Natural killer cell (primary cell): Measurements from ENCODE around the gene BCL2L11. TPM values are rescaled to one million over a fixed set of nuclear protein-coding genes. Genes with fewer than 3 reads are reported as not detected.
A peak's percentile ranks its signal among the peaks of the same experiment; 100 is the strongest.

Experiments used
- ATAC-seq, 3 donors: fragments of 150-1000 bp in 2 of 3; fragments of 200-7000 bp in 1 of 3; cut with Tn5 transposase; 1 replicate in 1 of 3; 2 replicates in 2 of 3; pipeline ENCODE4 v1.10.0; 2021; ENCODE audit warnings: mild to moderate bottlenecking in 2 of 3, moderate library complexity in 2 of 3
- DNase-seq, 2 donors: peaks; one replicate each; pipeline versions ENCODE4 v3.0.0 to v3.0.0-alpha.2; 2013 to 2021; ENCODE audit warnings: mixed read lengths in 1 of 2
- H3K27ac ChIP-seq: one replicate; pipeline ENCODE4 v1.5.1; 2013; ENCODE audit warnings: mild to moderate bottlenecking, low read length
- H3K27me3 ChIP-seq: one replicate; pipeline ENCODE4 v1.6.1; 2013; ENCODE audit warnings: low read length; ENCODE audit not compliant: control insufficient read depth, insufficient read depth
- H3K36me3 ChIP-seq: one replicate; pipeline ENCODE4 v1.6.1; 2013; ENCODE audit warnings: low read length; ENCODE audit not compliant: control insufficient read depth, insufficient read depth
- H3K4me1 ChIP-seq: one replicate; pipeline ENCODE4 v1.6.1; 2013; ENCODE audit warnings: low read length; ENCODE audit not compliant: control insufficient read depth, insufficient read depth
- H3K4me3 ChIP-seq: one replicate; pipeline ENCODE4 v1.5.1; 2013; ENCODE audit warnings: low read length
- H3K9me3 ChIP-seq: one replicate; pipeline ENCODE4 v1.6.1; 2013; ENCODE audit warnings: low read length; ENCODE audit not compliant: control insufficient read depth, insufficient read depth
- H3K27ac Mint-ChIP-seq, 2 donors: one replicate each; pipeline ENCODE4 v1.8.0; 2022; ENCODE audit warnings: mild to moderate bottlenecking in 2 of 2, mixed read lengths in 2 of 2, moderate library complexity in 1 of 2
- H3K27me3 Mint-ChIP-seq, 2 donors: one replicate each; pipeline ENCODE4 v1.8.0; 2022; ENCODE audit warnings: low read depth in 2 of 2, mixed read lengths in 2 of 2
- H3K36me3 Mint-ChIP-seq: one replicate; pipeline ENCODE4 v1.8.0; 2022; ENCODE audit warnings: mixed read lengths
- H3K4me1 Mint-ChIP-seq, 2 donors: one replicate each; pipeline ENCODE4 v1.8.0; 2022; ENCODE audit warnings: mixed read lengths in 2 of 2
- H3K4me3 Mint-ChIP-seq: one replicate; pipeline ENCODE4 v1.8.0; 2022; ENCODE audit warnings: mild to moderate bottlenecking, moderate library complexity, mixed read lengths
- H3K9me3 Mint-ChIP-seq, 2 donors: one replicate each; pipeline ENCODE4 v1.8.0; 2022; ENCODE audit warnings: mixed read lengths in 2 of 2
- CTCF ChIP-seq: fragments of 200-600 bp; IDR thresholded peaks from one replicate; pipeline ENCODE4 v1.8.0; 2022; ENCODE audit warnings: antibody characterized with exemption
- WGBS: methylation state at CpG from one replicate; pipeline ENCODE4 v1.1.7; 2013; ENCODE audit warnings: missing lambda C conversion rate; ENCODE audit not compliant: insufficient coverage; 5-methylcytosine and 5-hydroxymethylcytosine counted together
- intact Hi-C: fragments of 100-400 bp; cut with micrococcal nuclease; formaldehyde crosslinking; loops from one replicate; pipeline ENCODE4 v1.14.2; 2022
- total RNA-seq, 4 donors: library from RNA; stranded (reverse); fragments of 120-200 nt in 1 of 4; gene quantifications; one replicate each; pipeline versions ENCODE4 v1.2.3 to v1.2.4, GENCODE V29; 2013 to 2022

The BCL2L11 gene
- total RNA-seq, 3 donors from 2014 or later (not counting 1 experiment from before 2014, with no cell fraction given) = 27.4 to 56.9 (median 39.9) TPM

GRCh38 chr2:111209045-111209514 is 88.4 kb downstream of the BCL2L11 start:
- H3K4me3 ChIP-seq = no peak overlapping the region
- H3K4me1 ChIP-seq = peaks cover 5% of the 10 kb centered on the region
- H3K4me1 Mint-ChIP-seq = peaks cover 6 to 11% of the 10 kb centered on the region in 2 donors
- intact Hi-C loops = no loop called here
- no peaks in the 10 kb centered on the region for H3K27me3 ChIP-seq
- H3K9me3 ChIP-seq = no peaks in the 10 kb centered on the region
- TF ChIP-seq CTCF = no peak
- H3K27ac Mint-ChIP-seq = no peak overlapping the region
- no CpG with 5 or more reads among the region's 1 CpG for WGBS
- no peaks in the 10 kb centered on the region for H3K36me3 ChIP-seq
- H3K36me3 Mint-ChIP-seq = peaks cover 14% of the 10 kb centered on the region
- no peaks in the 10 kb centered on the region for H3K27me3 Mint-ChIP-seq
- DNase-seq (peak in 1 of 2 donors; percentile 36), ATAC-seq (peak; percentile 57 to 87 (median 84))
- H3K4me3 Mint-ChIP-seq = no peak overlapping the region
- H3K27ac ChIP-seq = no peak overlapping the region
- peaks cover 1 to 2% of the 10 kb centered on the region in 2 donors for H3K9me3 Mint-ChIP-seq

GRCh38 chr2:111210036-111210435 is 89.3 kb downstream of the BCL2L11 start:
- Histone ChIP-seq H3K36me3 (no peaks in the 10 kb centered on the region), H3K4me3 (no peak overlapping the region), H3K9me3 (peaks cover 1% of the 10 kb centered on the region), H3K27me3 (no peaks in the 10 kb centered on the region), H3K27ac (no peak overlapping the region), H3K4me1 (peaks cover 5% of the 10 kb centered on the region)
- peaks cover 6 to 11% of the 10 kb centered on the region in 2 donors for H3K4me1 Mint-ChIP-seq
- peaks cover 24% of the 10 kb centered on the region for H3K36me3 Mint-ChIP-seq
- H3K9me3 Mint-ChIP-seq = peaks cover 6 to 7% of the 10 kb centered on the region in 2 donors
- WGBS = no CpG with 5 or more reads among the region's 1 CpG
- DNase-seq = no peak
- no peaks in the 10 kb centered on the region for H3K27me3 Mint-ChIP-seq
- no peak overlapping the region for H3K27ac Mint-ChIP-seq
- no peak for TF ChIP-seq CTCF
- intact Hi-C loops = no loop called here
- H3K4me3 Mint-ChIP-seq = no peak overlapping the region
- ATAC-seq = no peak

- Histone ChIP-seq H3K36me3 (no peaks in the 10 kb centered on the region), H3K4me1 (no peaks in the 10 kb centered on the region), H3K27ac (no peak overlapping the region), H3K4me3 (no peak overlapping the region), H3K9me3 (peaks cover 3% of the 10 kb centered on the region), H3K27me3 (no peaks in the 10 kb centered on the region)
- Mint-ChIP-seq H3K36me3 (peaks cover 24% of the 10 kb centered on the region), H3K9me3 (peaks cover 6 to 7% of the 10 kb centered on the region in 2 donors), H3K4me3 (no peak overlapping the region), H3K27ac (no peak overlapping the region), H3K27me3 (no peaks in the 10 kb centered on the region), H3K4me1 (peaks cover 4 to 5% of the 10 kb centered on the region in 2 donors)
- ATAC-seq (no peak), DNase-seq (no peak)
- intact Hi-C loops = no loop called here
- TF ChIP-seq CTCF = no peak
These were observed 93.2 kb downstream of the BCL2L11 start for GRCh38 chr2:111213877-111214276.
